Measurements from ENCODE around the gene NUP93.

Gene NUP93

DNA sequence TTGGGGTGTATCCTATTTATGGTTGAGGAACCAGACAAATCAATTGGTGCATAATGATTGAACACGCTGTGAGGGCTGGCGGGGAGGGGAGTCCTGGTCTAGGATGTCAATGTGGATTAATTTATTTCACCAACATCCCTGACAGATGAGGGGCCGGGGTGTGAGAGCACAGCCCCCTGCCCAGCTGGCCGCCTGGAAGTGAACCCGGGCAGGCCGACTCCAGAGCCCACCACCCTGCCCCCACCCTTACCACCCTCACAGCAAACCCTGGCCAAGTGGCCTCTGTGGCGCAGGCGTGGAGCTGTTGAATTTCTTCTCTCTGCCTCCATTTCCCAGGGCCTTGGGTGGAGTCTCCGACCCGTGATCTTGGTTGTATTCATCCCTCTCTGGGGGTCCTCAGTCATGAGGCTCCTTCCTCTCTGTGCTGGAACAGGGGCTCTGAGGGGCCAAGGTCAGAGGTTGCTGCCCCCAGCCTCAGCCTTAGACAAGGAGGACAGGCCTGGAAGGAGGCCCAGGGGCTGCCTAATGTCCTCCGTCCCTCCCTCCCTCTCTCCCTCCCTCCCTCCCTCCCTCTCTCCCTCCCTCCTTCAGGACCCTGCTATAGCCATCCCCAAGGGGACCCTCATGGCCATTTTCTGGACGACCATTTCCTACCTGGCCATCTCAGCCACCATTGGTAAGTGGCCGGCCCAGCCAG is 147.7 kb downstream of the NUP93 start:
- Histone ChIP-seq H3K9me3 (ENCODE audit: insufficient read depth, low read length, severe bottlenecking) (no peaks in the 10 kb centered on the region), H3K4me3 (ENCODE audit: low read depth in 1 of 2, low read length in 2 of 2) (no peak overlapping the region), H2AFZ (ENCODE audit: low read depth, low read length) (no peak overlapping the region), H3K27me3 (ENCODE audit: insufficient read depth, low read length, poor library complexity) (no peaks in the 10 kb centered on the region), H4K20me1 (ENCODE audit: insufficient read depth, low read length) (no peaks in the 10 kb centered on the region), H3K4me2 (ENCODE audit: insufficient read depth, low read length) (no peak overlapping the region), H3K4me1 (ENCODE audit: insufficient read depth, low read length) (no peaks in the 10 kb centered on the region), H3K36me3 (ENCODE audit: insufficient read depth, low read length) (no peaks in the 10 kb centered on the region), H3K9ac (ENCODE audit: low read depth, low read length) (no peak overlapping the region), H3K79me2 (ENCODE audit: insufficient read depth, low read length) (no peaks in the 10 kb centered on the region), H3K27ac (ENCODE audit: low read length) (no peak overlapping the region)
- TF ChIP-seq, protein P1, sequence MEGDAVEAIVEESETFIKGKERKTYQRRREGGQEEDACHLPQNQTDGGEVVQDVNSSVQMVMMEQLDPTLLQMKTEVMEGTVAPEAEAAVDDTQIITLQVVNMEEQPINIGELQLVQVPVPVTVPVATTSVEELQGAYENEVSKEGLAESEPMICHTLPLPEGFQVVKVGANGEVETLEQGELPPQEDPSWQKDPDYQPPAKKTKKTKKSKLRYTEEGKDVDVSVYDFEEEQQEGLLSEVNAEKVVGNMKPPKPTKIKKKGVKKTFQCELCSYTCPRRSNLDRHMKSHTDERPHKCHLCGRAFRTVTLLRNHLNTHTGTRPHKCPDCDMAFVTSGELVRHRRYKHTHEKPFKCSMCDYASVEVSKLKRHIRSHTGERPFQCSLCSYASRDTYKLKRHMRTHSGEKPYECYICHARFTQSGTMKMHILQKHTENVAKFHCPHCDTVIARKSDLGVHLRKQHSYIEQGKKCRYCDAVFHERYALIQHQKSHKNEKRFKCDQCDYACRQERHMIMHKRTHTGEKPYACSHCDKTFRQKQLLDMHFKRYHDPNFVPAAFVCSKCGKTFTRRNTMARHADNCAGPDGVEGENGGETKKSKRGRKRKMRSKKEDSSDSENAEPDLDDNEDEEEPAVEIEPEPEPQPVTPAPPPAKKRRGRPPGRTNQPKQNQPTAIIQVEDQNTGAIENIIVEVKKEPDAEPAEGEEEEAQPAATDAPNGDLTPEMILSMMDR (IDR thresholded peaks at IDR 0.05; ENCODE audit: borderline replicate concordance, extremely low read depth, low read length, poor library complexity, severe bottlenecking): no peak
- no peak for TF ChIP-seq EZH2 (IDR thresholded peaks at IDR 0.05; ENCODE audit: borderline replicate concordance, low read depth, low read length, severe bottlenecking)
- DNase-seq (no peak), ATAC-seq (ENCODE audit: insufficient read depth, low read depth) (no peak)

- H3K36me3 ChIP-seq (ENCODE audit: insufficient read depth, low read length): no peaks in the 10 kb centered on the region
- no peaks in the 10 kb centered on the region for H3K4me1 ChIP-seq (ENCODE audit: insufficient read depth, low read length)
- H4K20me1 ChIP-seq (ENCODE audit: insufficient read depth, low read length): no peaks in the 10 kb centered on the region
- no peaks in the 10 kb centered on the region for H3K27me3 ChIP-seq (ENCODE audit: insufficient read depth, low read length, poor library complexity)
- DNase-seq: no peak
- H3K4me3 ChIP-seq (ENCODE audit: low read depth in 1 of 2, low read length in 2 of 2): no peak overlapping the region
- H3K4me2 ChIP-seq (ENCODE audit: insufficient read depth, low read length): no peak overlapping the region
- no peak overlapping the region for H3K9ac ChIP-seq (ENCODE audit: low read depth, low read length)
- no peaks in the 10 kb centered on the region for H3K79me2 ChIP-seq (ENCODE audit: insufficient read depth, low read length)
- H3K27ac ChIP-seq (ENCODE audit: low read length): no peak overlapping the region
- no peaks in the 10 kb centered on the region for H3K9me3 ChIP-seq (ENCODE audit: insufficient read depth, low read length, severe bottlenecking)
- no peak for ATAC-seq (ENCODE audit: insufficient read depth, low read depth)
- TF ChIP-seq, protein P1 (IDR thresholded peaks at IDR 0.05; ENCODE audit: borderline replicate concordance, extremely low read depth, low read length, poor library complexity, severe bottlenecking): no peak
- TF ChIP-seq EZH2 (IDR thresholded peaks at IDR 0.05; ENCODE audit: borderline replicate concordance, low read depth, low read length, severe bottlenecking): no peak
- no peak overlapping the region for H2AFZ ChIP-seq (ENCODE audit: low read depth, low read length)
Observed at GRCh38 chr16:56878282-56878854, 148.4 kb downstream of the NUP93 start.

- no peaks in the 10 kb centered on the region; the same call in 1 of the 2 replicates for H4K20me1 ChIP-seq (ENCODE audit: insufficient read depth, low read length)
- H3K4me3 ChIP-seq (ENCODE audit: low read depth in 1 of 2, low read length in 2 of 2): no peak overlapping the region
- no peaks in the 10 kb centered on the region for H3K36me3 ChIP-seq (ENCODE audit: insufficient read depth, low read length)
- no peaks in the 10 kb centered on the region for H3K79me2 ChIP-seq (ENCODE audit: insufficient read depth, low read length)
- H3K27me3 ChIP-seq (ENCODE audit: insufficient read depth, low read length, poor library complexity): no peaks in the 10 kb centered on the region
- H3K9ac ChIP-seq (ENCODE audit: low read depth, low read length): no peak overlapping the region
- H3K9me3 ChIP-seq (ENCODE audit: insufficient read depth, low read length, severe bottlenecking): no peaks in the 10 kb centered on the region
- DNase-seq: no peak
- ATAC-seq (ENCODE audit: insufficient read depth, low read depth): no peak
- H3K4me1 ChIP-seq (ENCODE audit: insufficient read depth, low read length): no peaks in the 10 kb centered on the region
- H3K27ac ChIP-seq (ENCODE audit: low read length): no peak overlapping the region
- TF ChIP-seq, protein P1 (IDR thresholded peaks at IDR 0.05; ENCODE audit: borderline replicate concordance, extremely low read depth, low read length, poor library complexity, severe bottlenecking): no peak
- no peak for TF ChIP-seq EZH2 (IDR thresholded peaks at IDR 0.05; ENCODE audit: borderline replicate concordance, low read depth, low read length, severe bottlenecking)
- H2AFZ ChIP-seq (ENCODE audit: low read depth, low read length): no peak overlapping the region
- H3K4me2 ChIP-seq (ENCODE audit: insufficient read depth, low read length): no peak overlapping the region
Observed at GRCh38 chr16:56879276-56879675, 149.3 kb downstream of the NUP93 start.

Data from DND-41 (cell line).